Measurements from ENCODE around the gene LARGE2. TPM values are rescaled to one million over a fixed set of nuclear protein-coding genes. Genes with fewer than 3 reads are reported as not detected.
A peak's percentile ranks its signal among the peaks of the same experiment; 100 is the strongest.

Gene LARGE2
- total and polyA plus RNA-seq, 4 experiments from 2014 or later: 3.1 to 8.6 (median 4.6) TPM

- ChIA-PET POLR2A (ENCODE audit: partially characterized antibody) (no interaction called here), CTCF (ENCODE audit: partially characterized antibody) (no interaction called here)
- Histone ChIP-seq H3K27ac (ENCODE audit: low read depth, low read length) (no peak overlapping the region), H3K27me3 (ENCODE audit: insufficient read depth, low read length) (no peaks in the 10 kb centered on the region), H3K4me1 (ENCODE audit: insufficient read depth, low read length) (no peaks in the 10 kb centered on the region), H3K4me3 (ENCODE audit: low read length in 2 of 2) (no peak overlapping the region), H3K9me3 (ENCODE audit: control insufficient read depth in 1 of 2, low read length in 2 of 2) (no peaks in the 10 kb centered on the region), H3K36me3 (ENCODE audit: insufficient read depth, low read length) (peaks cover 10% of the 10 kb centered on the region)
- Mint-ChIP-seq H3K27me3 (no peaks in the 10 kb centered on the region), H3K36me3 (peaks cover 30 to 32% of the 10 kb centered on the region in 2 donors), H3K4me3 (no peak overlapping the region), H3K9me3 (peaks cover 0 to 2% (median 0%) of the 10 kb centered on the region in 8 donors), H3K4me1 (peaks cover 0 to 5% (median 4%) of the 10 kb centered on the region in 4 donors), H3K27ac (no peak overlapping the region)
- intact Hi-C loops (cut with micrococcal nuclease): loop anchor here (10.0 kb wide), 1 partner anchor 574 kb away; no protein-coding TSS in a partner anchor
- DNase-seq: no peak
Observed at GRCh38 chr11:45960387-45961095, 38.1 kb downstream of the LARGE2 start.

GRCh38 chr11:45961751-45962240 is 39.3 kb downstream of the LARGE2 start:
- no peak overlapping the region for H3K27ac Mint-ChIP-seq
- intact Hi-C loops (cut with micrococcal nuclease): loop anchor here (10.0 kb wide), 1 partner anchor 573 kb away; no protein-coding TSS in a partner anchor
- no peaks in the 10 kb centered on the region for H3K4me1 ChIP-seq (ENCODE audit: insufficient read depth, low read length)
- ChIA-PET CTCF (ENCODE audit: partially characterized antibody) (interaction anchor here (0.6 kb wide), 1 partner anchor 1482 kb away, joined by 3 read pairs; no protein-coding TSS in a partner anchor), POLR2A (ENCODE audit: partially characterized antibody) (no interaction called here)
- no peak for DNase-seq
- H3K4me1 Mint-ChIP-seq: peaks cover 0 to 5% (median 4%) of the 10 kb centered on the region in 4 donors
- H3K4me3 Mint-ChIP-seq: no peak overlapping the region
- H3K27me3 ChIP-seq (ENCODE audit: insufficient read depth, low read length): no peaks in the 10 kb centered on the region
- H3K36me3 ChIP-seq (ENCODE audit: insufficient read depth, low read length): peaks cover 10% of the 10 kb centered on the region
- peaks cover 23 to 24% of the 10 kb centered on the region in 2 donors for H3K36me3 Mint-ChIP-seq
- peaks cover 0 to 2% (median 0%) of the 10 kb centered on the region in 8 donors for H3K9me3 Mint-ChIP-seq
- no peak overlapping the region for H3K4me3 ChIP-seq (ENCODE audit: low read length in 2 of 2)
- no peaks in the 10 kb centered on the region for H3K9me3 ChIP-seq (ENCODE audit: control insufficient read depth in 1 of 2, low read length in 2 of 2)
- no peak overlapping the region for H3K27ac ChIP-seq (ENCODE audit: low read depth, low read length)
- H3K27me3 Mint-ChIP-seq: no peaks in the 10 kb centered on the region

GRCh38 chr11:45964911-45965389 is 42.5 kb downstream of the LARGE2 start:
- CTCF ChIA-PET (ENCODE audit: partially characterized antibody): interaction anchor here (0.8 to 4.2 kb wide), 49 partner anchors 9 to 1157 kb away, joined by 3 to 75 read pairs (median 5); partner anchors contain the start of genes CREB3L1 and PEX16
- Histone ChIP-seq H3K4me3 (ENCODE audit: low read length in 2 of 2) (no peak overlapping the region), H3K36me3 (ENCODE audit: insufficient read depth, low read length) (peaks cover 33% of the 10 kb centered on the region), H3K27me3 (ENCODE audit: insufficient read depth, low read length) (no peaks in the 10 kb centered on the region), H3K9me3 (ENCODE audit: control insufficient read depth in 1 of 2, low read length in 2 of 2) (no peaks in the 10 kb centered on the region), H3K4me1 (ENCODE audit: insufficient read depth, low read length) (no peaks in the 10 kb centered on the region), H3K27ac (ENCODE audit: low read depth, low read length) (no peak overlapping the region)
- POLR2A ChIA-PET (ENCODE audit: partially characterized antibody): interaction anchor here (1.2 to 2.1 kb wide), 3 partner anchors 34 to 57 kb away, joined by 3 to 10 read pairs (median 3); partner anchors contain the start of genes FREY1 and PEX16
- Mint-ChIP-seq H3K36me3 (peaks cover 15 to 31% of the 10 kb centered on the region in 2 donors), H3K9me3 (no peaks in the 10 kb centered on the region), H3K4me1 (peaks cover 0 to 1% (median 0%) of the 10 kb centered on the region in 4 donors), H3K27me3 (no peaks in the 10 kb centered on the region), H3K4me3 (no peak overlapping the region), H3K27ac (no peak overlapping the region)
- intact Hi-C loops (cut with micrococcal nuclease): loop anchor here (1.0 to 10.0 kb wide), 4 partner anchors 41 to 570 kb away; no protein-coding TSS in a partner anchor
- peak; percentile 63 to 65 (median 65) for DNase-seq

- no peak overlapping the region for H3K27ac ChIP-seq (ENCODE audit: low read depth, low read length)
- H3K36me3 ChIP-seq (ENCODE audit: insufficient read depth, low read length): peaks cover 41% of the 10 kb centered on the region
- H3K27me3 Mint-ChIP-seq: no peaks in the 10 kb centered on the region
- H3K4me3 Mint-ChIP-seq: no peak overlapping the region
- no peaks in the 10 kb centered on the region for H3K9me3 Mint-ChIP-seq
- ChIA-PET CTCF (ENCODE audit: partially characterized antibody) (interaction anchor here (0.9 to 4.2 kb wide), 9 partner anchors 11 to 282 kb away, joined by 3 to 75 read pairs (median 5); no protein-coding TSS in a partner anchor), POLR2A (ENCODE audit: partially characterized antibody) (no interaction called here)
- H3K4me1 ChIP-seq (ENCODE audit: insufficient read depth, low read length): no peaks in the 10 kb centered on the region
- H3K4me3 ChIP-seq (ENCODE audit: low read length in 2 of 2): no peak overlapping the region
- no peaks in the 10 kb centered on the region for H3K9me3 ChIP-seq (ENCODE audit: control insufficient read depth in 1 of 2, low read length in 2 of 2)
- peaks cover 22 to 41% of the 10 kb centered on the region in 2 donors for H3K36me3 Mint-ChIP-seq
- no peak for DNase-seq
- H3K27ac Mint-ChIP-seq: peak overlapping the region in 1 of 7 donors; percentile 3
- intact Hi-C loops (cut with micrococcal nuclease): loop anchor here (10.0 kb wide), 1 partner anchor 567 kb away; no protein-coding TSS in a partner anchor
- H3K4me1 Mint-ChIP-seq: peaks cover 0 to 3% (median under 1%) of the 10 kb centered on the region in 4 donors
- H3K27me3 ChIP-seq (ENCODE audit: insufficient read depth, low read length): no peaks in the 10 kb centered on the region
Observed at GRCh38 chr11:45967506-45967905, 45.0 kb downstream of the LARGE2 start.

- no peaks in the 10 kb centered on the region for H3K4me1 ChIP-seq (ENCODE audit: insufficient read depth, low read length)
- ChIA-PET POLR2A (ENCODE audit: partially characterized antibody) (no interaction called here), CTCF (ENCODE audit: partially characterized antibody) (interaction anchor here (1.2 kb wide), 1 partner anchor 38 kb away, joined by 5 read pairs; no protein-coding TSS in a partner anchor)
- no peaks in the 10 kb centered on the region for H3K9me3 ChIP-seq (ENCODE audit: control insufficient read depth in 1 of 2, low read length in 2 of 2)
- Mint-ChIP-seq H3K4me3 (no peak overlapping the region), H3K27me3 (no peaks in the 10 kb centered on the region), H3K9me3 (no peaks in the 10 kb centered on the region), H3K36me3 (peaks cover 22 to 47% of the 10 kb centered on the region in 2 donors), H3K4me1 (peaks cover 0 to 3% (median under 1%) of the 10 kb centered on the region in 4 donors), H3K27ac (peak overlapping the region in 4 of 7 donors; percentile 9 to 53 (median 40))
- peaks cover 41% of the 10 kb centered on the region for H3K36me3 ChIP-seq (ENCODE audit: insufficient read depth, low read length)
- no peak overlapping the region for H3K4me3 ChIP-seq (ENCODE audit: low read length in 2 of 2)
- no peak overlapping the region for H3K27ac ChIP-seq (ENCODE audit: low read depth, low read length)
- H3K27me3 ChIP-seq (ENCODE audit: insufficient read depth, low read length): no peaks in the 10 kb centered on the region
- no peak for DNase-seq
- intact Hi-C loops (cut with micrococcal nuclease): loop anchor here (10.0 kb wide), 1 partner anchor 566 kb away; no protein-coding TSS in a partner anchor
Observed at GRCh38 chr11:45968901-45969300, 46.4 kb downstream of the LARGE2 start.

GRCh38 chr11:45973601-45974000 is 51.1 kb downstream of the LARGE2 start:
- intact Hi-C loops (cut with micrococcal nuclease): no loop called here
- Mint-ChIP-seq H3K9me3 (no peaks in the 10 kb centered on the region), H3K27me3 (no peaks in the 10 kb centered on the region), H3K36me3 (peaks cover 32 to 55% of the 10 kb centered on the region in 2 donors), H3K4me1 (peaks cover 0 to 6% (median under 1%) of the 10 kb centered on the region in 4 donors), H3K27ac (no peak overlapping the region), H3K4me3 (no peak overlapping the region)
- POLR2A ChIA-PET (ENCODE audit: partially characterized antibody): no interaction called here
- H3K4me3 ChIP-seq (ENCODE audit: low read length in 2 of 2): no peak overlapping the region
- H3K36me3 ChIP-seq (ENCODE audit: insufficient read depth, low read length): peaks cover 27% of the 10 kb centered on the region
- H3K4me1 ChIP-seq (ENCODE audit: insufficient read depth, low read length): no peaks in the 10 kb centered on the region
- CTCF ChIA-PET (ENCODE audit: partially characterized antibody): no interaction called here
- DNase-seq: no peak
- no peaks in the 10 kb centered on the region for H3K9me3 ChIP-seq (ENCODE audit: control insufficient read depth in 1 of 2, low read length in 2 of 2)
- no peak overlapping the region for H3K27ac ChIP-seq (ENCODE audit: low read depth, low read length)
- H3K27me3 ChIP-seq (ENCODE audit: insufficient read depth, low read length): no peaks in the 10 kb centered on the region

- Mint-ChIP-seq H3K4me1 (peaks cover 0 to 5% (median under 1%) of the 10 kb centered on the region in 4 donors), H3K27me3 (no peaks in the 10 kb centered on the region), H3K36me3 (peaks cover 38 to 55% of the 10 kb centered on the region in 2 donors), H3K4me3 (no peak overlapping the region), H3K9me3 (no peaks in the 10 kb centered on the region), H3K27ac (no peak overlapping the region)
- H3K27me3 ChIP-seq (ENCODE audit: insufficient read depth, low read length): no peaks in the 10 kb centered on the region
- ChIA-PET POLR2A (ENCODE audit: partially characterized antibody) (no interaction called here), CTCF (ENCODE audit: partially characterized antibody) (interaction anchor here (0.9 to 1.1 kb wide), 3 partner anchors 9 to 29 kb away, joined by 3 to 5 read pairs (median 3); no protein-coding TSS in a partner anchor)
- no peaks in the 10 kb centered on the region for H3K4me1 ChIP-seq (ENCODE audit: insufficient read depth, low read length)
- intact Hi-C loops (cut with micrococcal nuclease): no loop called here
- peaks cover 27% of the 10 kb centered on the region for H3K36me3 ChIP-seq (ENCODE audit: insufficient read depth, low read length)
- DNase-seq: no peak
- H3K4me3 ChIP-seq (ENCODE audit: low read length in 2 of 2): no peak overlapping the region
- H3K27ac ChIP-seq (ENCODE audit: low read depth, low read length): no peak overlapping the region
- H3K9me3 ChIP-seq (ENCODE audit: control insufficient read depth in 1 of 2, low read length in 2 of 2): no peaks in the 10 kb centered on the region
Observed at GRCh38 chr11:45974806-45975205, 52.4 kb downstream of the LARGE2 start.

All from CD4-positive, alpha-beta memory T cell (primary cell).